AG20443 (cell line): ENCODE data around the gene CPTP.

Source experiments
- DNase-seq: peaks from one replicate; pipeline ENCODE4 v3.0.0; 2012; ENCODE audit warnings: low spot score, mixed read lengths

The CPTP gene

GRCh38 chr1:1324524-1325287 is at the start of gene CPTP, which contains the start of gene INTS11:
Gene CPTP, plus strand, starts transcription at chr1:1324802. Its CDS starts 2,109 bp downstream, at chr1:1326911.
Gene INTS11, minus strand, starts transcription at chr1:1324660. Its CDS starts 52 bp downstream, at chr1:1324608.
- DNase-seq = peak; percentile 98

- no peak for DNase-seq
Measured at GRCh38 chr1:1274931-1275431, 49.6 kb upstream of the CPTP start.

GRCh38 chr1:1275836-1276235 is 48.8 kb upstream of the CPTP start:
- no peak for DNase-seq

GRCh38 chr1:1278620-1279019 is 46.0 kb upstream of the CPTP start:
- DNase-seq = no peak

GRCh38 chr1:1279028-1279427 is 45.6 kb upstream of the CPTP start:
- DNase-seq = no peak

GRCh38 chr1:1280782-1281481 is 43.7 kb upstream of the CPTP start:
- DNase-seq = no peak

GRCh38 chr1:1281533-1282321 is 42.9 kb upstream of the CPTP start:
- peak; percentile 76 for DNase-seq

DNA sequence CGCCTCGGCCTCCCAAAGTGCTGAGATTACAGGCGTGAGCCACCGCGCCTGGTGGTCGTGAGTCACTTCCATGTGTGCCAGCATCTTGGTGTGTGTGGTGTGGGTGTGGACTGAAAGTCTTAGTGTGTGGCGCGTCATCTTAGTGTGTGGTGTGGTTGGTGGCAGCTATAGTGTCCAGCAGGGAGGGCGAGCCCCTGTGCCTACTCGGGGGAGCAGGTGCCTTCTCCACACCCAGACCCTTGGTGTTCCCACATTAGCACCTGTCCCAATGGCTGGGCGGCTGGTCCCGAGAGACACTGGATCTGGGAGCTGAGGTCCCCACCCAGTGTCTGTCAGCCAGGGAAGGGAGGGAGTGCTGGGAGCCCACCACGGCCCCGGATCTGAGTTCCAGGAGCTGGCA is 41.6 kb upstream of the CPTP start:
- DNase-seq = no peak

DNA sequence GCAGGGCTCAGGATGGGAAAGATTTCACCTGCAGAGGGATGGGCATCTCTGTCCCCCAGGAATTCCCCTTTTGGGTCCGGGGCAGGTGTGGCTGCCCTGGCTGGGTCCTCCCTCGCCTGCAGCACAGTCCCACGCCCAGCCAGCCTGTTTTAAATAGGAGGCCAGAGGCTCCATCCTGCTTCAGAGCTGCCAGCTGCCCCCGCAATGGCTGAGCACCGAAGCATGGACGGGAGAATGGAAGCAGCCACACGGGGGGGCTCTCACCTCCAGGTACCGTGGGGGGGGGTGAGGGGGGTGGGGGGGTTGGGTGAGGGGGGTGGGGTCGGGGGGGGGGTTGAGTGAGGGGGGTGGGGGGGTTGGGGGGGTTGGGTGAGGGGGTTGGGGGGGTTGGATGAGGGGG is 40.8 kb upstream of the CPTP start:
- DNase-seq = peak; percentile 33

- DNase-seq = no peak
Measured at GRCh38 chr1:1284221-1285101, 40.1 kb upstream of the CPTP start.

- DNase-seq = no peak
Measured at GRCh38 chr1:1285102-1285571, 39.5 kb upstream of the CPTP start.

GRCh38 chr1:1285611-1286311 is 38.8 kb upstream of the CPTP start:
- no peak for DNase-seq

- no peak for DNase-seq
Measured at GRCh38 chr1:1286313-1287261, 38.0 kb upstream of the CPTP start.

- no peak for DNase-seq
Measured at GRCh38 chr1:1287288-1288110, 37.1 kb upstream of the CPTP start.

GRCh38 chr1:1290238-1290731 is 34.3 kb upstream of the CPTP start:
- DNase-seq = peak; percentile 88

DNA sequence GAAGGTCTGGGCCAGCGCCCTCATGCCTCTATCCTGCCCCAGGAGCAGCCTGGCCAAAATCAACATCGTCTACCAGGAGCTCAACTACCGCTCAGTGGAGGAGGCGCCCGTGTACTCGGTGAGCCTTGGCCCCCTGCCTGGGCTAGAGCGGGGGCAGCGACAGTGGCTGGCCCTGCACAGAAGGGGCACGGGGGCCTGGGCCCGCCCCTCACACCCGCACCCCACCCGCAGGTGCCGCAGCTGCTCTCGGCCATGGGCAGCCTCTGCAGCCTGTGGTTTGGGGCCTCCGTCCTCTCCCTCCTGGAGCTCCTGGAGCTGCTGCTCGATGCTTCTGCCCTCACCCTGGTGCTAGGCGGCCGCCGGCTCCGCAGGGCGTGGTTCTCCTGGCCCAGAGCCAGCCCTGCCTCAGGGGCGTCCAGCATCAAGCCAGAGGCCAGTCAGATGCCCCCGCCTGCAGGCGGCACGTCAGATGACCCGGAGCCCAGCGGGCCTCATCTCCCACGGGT is 33.5 kb upstream of the CPTP start:
- DNase-seq = no peak

- peak; percentile 64 for DNase-seq
Measured at GRCh38 chr1:1291548-1292441, 32.8 kb upstream of the CPTP start.
